Adrenal gland (tissue), 5 donors: ENCODE data around the gene LRFN2.

Source experiments
- CTCF ChIP-seq, 6 experiments: fragments of 450-650 bp in 4 of 6; fragments of 200-600 bp in 2 of 6; sonication (generic) in 1 of 6; IDR thresholded peaks; 1 replicate in 5 of 6; 2 replicates in 1 of 6; pipeline versions ENCODE4 v1.5.1 to v1.8.0; 2016 to 2021; ENCODE audit warnings: antibody characterized with exemption in 6 of 6, mild to moderate bottlenecking in 2 of 6, moderate library complexity in 1 of 6
- POLR2A ChIP-seq, 2 donors: fragments of 450-650 bp; IDR thresholded peaks; one replicate each; pipeline ENCODE4 v1.6.1; 2017; ENCODE audit warnings: antibody characterized with exemption in 2 of 2, mild to moderate bottlenecking in 2 of 2, moderate library complexity in 1 of 2
- donor health status: DM: no; HTN: no; CAD: no.

DNA sequence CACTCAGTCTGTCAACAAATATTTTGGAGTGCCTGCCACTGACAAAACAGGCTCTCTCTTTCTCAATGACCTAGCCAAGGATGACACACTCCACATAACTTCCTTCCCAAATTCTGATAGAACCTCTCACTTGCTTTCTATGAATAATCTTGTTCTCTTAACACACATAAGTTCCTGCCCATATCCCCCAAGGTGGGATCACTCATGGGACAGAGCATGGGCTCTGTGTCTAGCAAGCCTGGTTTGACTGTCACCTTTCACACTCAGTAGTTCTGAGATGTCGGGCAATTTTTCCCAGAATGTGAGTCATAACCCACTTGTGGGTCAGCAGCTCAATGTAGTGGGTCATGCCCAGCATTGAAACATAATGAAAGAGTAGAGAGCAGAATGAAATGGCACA lies 78.1 kb downstream of the LRFN2 start:
- TF ChIP-seq CTCF (IDR thresholded peaks at IDR 0.05) (no peak), POLR2A (IDR thresholded peaks at IDR 0.05) (no peak)
